ENCODE measurements around the gene PRKCQ.

DNA sequence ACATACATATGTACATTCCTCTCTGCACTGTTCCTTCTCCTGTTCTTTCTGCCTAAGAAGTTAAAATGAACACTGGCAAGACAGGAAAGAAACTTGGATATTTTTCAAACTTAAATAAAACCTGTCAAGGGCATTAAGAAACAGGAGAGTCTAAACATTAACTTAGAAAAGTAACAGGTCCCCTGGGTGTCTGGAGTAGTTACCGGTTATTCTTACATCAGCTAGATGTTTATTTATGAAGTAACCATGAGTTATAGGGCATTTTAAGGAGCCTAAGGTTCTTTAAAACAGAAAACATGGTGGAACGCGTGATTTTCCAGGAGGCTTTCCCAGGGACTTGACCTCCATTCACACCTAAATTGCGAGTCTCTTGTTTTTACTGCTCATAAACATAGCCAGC lies 148.2 kb downstream of the PRKCQ start:
- TF ChIP-seq, protein P1, sequence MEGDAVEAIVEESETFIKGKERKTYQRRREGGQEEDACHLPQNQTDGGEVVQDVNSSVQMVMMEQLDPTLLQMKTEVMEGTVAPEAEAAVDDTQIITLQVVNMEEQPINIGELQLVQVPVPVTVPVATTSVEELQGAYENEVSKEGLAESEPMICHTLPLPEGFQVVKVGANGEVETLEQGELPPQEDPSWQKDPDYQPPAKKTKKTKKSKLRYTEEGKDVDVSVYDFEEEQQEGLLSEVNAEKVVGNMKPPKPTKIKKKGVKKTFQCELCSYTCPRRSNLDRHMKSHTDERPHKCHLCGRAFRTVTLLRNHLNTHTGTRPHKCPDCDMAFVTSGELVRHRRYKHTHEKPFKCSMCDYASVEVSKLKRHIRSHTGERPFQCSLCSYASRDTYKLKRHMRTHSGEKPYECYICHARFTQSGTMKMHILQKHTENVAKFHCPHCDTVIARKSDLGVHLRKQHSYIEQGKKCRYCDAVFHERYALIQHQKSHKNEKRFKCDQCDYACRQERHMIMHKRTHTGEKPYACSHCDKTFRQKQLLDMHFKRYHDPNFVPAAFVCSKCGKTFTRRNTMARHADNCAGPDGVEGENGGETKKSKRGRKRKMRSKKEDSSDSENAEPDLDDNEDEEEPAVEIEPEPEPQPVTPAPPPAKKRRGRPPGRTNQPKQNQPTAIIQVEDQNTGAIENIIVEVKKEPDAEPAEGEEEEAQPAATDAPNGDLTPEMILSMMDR (IDR thresholded peaks at IDR 0.05), result no peak
- no peak for TF ChIP-seq POLR2A (IDR thresholded peaks at IDR 0.05)

Measured in uterus (tissue), 2 donors.